Subcutaneous abdominal adipose tissue (tissue), 5 donors: ENCODE data around the gene FADS1.

Experiments
- H3K27ac ChIP-seq: one replicate; pipeline ENCODE4 v1.7.0; 2013; ENCODE audit warnings: low read depth, mild to moderate bottlenecking, inconsistent platforms, low read length, moderate library complexity
- H3K27me3 ChIP-seq, 5 donors: one replicate each; pipeline ENCODE4 v1.7.0; 2013; ENCODE audit warnings: low read length in 5 of 5, inconsistent platforms in 1 of 5; ENCODE audit not compliant: control insufficient read depth in 5 of 5, insufficient read depth in 4 of 5
- H3K36me3 ChIP-seq, 5 donors: one replicate each; pipeline ENCODE4 v1.7.0; 2013; ENCODE audit warnings: low read length in 5 of 5; ENCODE audit not compliant: control insufficient read depth in 5 of 5, insufficient read depth in 5 of 5
- H3K4me1 ChIP-seq, 5 donors: one replicate each; pipeline ENCODE4 v1.7.0; 2013; ENCODE audit warnings: low read length in 5 of 5, mild to moderate bottlenecking in 3 of 5, moderate library complexity in 1 of 5; ENCODE audit not compliant: control insufficient read depth in 5 of 5, insufficient read depth in 5 of 5
- H3K4me3 ChIP-seq, 5 donors: one replicate each; pipeline ENCODE4 v1.7.0; 2013; ENCODE audit warnings: low read length in 5 of 5, low read depth in 1 of 5
- H3K9ac ChIP-seq, 5 donors: one replicate each; pipeline ENCODE4 v1.7.0; 2013; ENCODE audit warnings: low read length in 5 of 5, mild to moderate bottlenecking in 4 of 5, moderate library complexity in 3 of 5
- H3K9me3 ChIP-seq, 5 donors: one replicate each; pipeline ENCODE4 v1.7.0; 2013; ENCODE audit warnings: low read length in 5 of 5; ENCODE audit not compliant: control insufficient read depth in 5 of 5
- donor health status: healthy.
- donor health status: healthy.
- donor health status: healthy.
- donor health status: healthy.
- donor health status: healthy.

FADS1 gene

DNA sequence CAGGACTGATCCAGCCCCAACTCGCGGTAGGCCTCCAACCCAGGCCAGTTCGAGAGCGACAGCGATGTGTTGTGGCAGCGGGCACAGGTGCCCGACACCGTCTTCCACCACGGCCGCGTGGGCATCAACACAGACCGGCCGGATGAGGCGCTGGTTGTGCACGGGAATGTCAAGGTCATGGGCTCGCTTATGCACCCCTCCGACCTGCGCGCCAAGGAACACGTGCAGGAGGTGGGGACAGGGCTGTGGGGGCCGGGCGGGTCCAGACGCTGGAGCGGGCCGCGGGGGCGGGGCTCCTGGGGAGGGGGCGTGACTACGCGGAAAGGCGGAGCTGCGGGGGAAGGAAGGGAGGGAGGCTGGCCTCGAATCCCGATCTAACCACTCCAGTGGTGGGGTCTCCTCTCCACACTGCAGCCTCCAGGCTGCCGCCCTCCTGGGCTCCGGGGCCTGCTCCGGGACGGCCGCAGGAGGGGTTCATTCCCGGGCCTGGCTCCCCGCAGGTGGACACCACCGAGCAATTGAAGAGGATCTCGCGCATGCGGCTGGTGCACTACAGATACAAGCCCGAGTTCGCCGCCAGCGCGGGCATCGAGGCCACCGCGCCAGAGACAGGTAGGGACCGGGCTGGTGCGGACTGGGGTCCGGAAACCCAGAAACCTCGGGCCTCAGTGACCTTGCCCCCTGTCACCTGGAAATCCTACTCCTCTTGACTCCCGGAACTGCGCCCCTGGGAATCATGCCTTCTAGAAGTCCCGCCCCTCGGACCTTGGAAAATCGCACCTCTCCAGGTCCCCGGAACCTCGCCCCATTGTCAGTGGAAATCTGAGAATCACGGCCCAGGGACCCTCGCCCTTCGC lies 39.3 kb downstream of the FADS1 start:
- no peaks in the 10 kb centered on the region for H3K9me3 ChIP-seq
- peak overlapping the region in 3 of 5 donors; percentile 11 to 35 (median 29) for H3K4me3 ChIP-seq
- peaks cover 0 to under 1% (median 0%) of the 10 kb centered on the region in 5 donors for H3K36me3 ChIP-seq
- H3K9ac ChIP-seq, result no peak overlapping the region
- peaks cover 0 to 15% (median 7%) of the 10 kb centered on the region in 5 donors for H3K27me3 ChIP-seq
- H3K4me1 ChIP-seq, result peaks cover 0 to 14% (median 10%) of the 10 kb centered on the region in 5 donors
- no peak overlapping the region for H3K27ac ChIP-seq

DNA sequence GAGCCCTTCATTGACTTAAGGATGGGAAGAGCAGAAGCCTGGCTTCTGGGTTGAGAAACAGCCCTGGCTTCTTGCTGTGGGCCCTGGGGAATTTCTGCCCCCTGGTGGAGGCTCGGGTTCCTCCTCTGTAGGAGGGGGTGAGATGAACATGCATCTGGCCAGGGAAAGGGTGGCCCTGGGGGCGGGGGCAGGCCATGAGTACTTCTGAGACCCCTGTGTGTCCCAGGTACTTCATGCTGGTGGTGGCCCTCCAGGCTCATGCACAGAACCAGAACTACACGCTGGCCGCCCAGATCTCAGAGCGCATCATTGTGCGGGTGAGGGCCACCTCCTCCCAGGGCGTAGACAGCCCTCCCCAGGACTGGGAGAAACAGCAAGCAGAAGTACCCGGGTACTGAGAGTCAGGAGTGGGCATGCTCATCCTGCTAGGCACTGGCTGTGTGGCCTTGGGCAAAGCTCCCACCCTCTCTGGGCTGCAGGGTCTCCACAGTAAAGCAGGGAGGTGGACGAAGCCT lies 40.2 kb downstream of the FADS1 start:
- no peaks in the 10 kb centered on the region for H3K36me3 ChIP-seq
- H3K27me3 ChIP-seq, result peaks cover 0 to 15% (median 7%) of the 10 kb centered on the region in 5 donors
- no peak overlapping the region for H3K27ac ChIP-seq
- H3K9ac ChIP-seq, result no peak overlapping the region
- H3K4me3 ChIP-seq, result peak overlapping the region in 2 of 5 donors; percentile 11 to 35
- no peaks in the 10 kb centered on the region for H3K9me3 ChIP-seq
- peaks cover 0 to 19% (median 13%) of the 10 kb centered on the region in 5 donors for H3K4me1 ChIP-seq

DNA sequence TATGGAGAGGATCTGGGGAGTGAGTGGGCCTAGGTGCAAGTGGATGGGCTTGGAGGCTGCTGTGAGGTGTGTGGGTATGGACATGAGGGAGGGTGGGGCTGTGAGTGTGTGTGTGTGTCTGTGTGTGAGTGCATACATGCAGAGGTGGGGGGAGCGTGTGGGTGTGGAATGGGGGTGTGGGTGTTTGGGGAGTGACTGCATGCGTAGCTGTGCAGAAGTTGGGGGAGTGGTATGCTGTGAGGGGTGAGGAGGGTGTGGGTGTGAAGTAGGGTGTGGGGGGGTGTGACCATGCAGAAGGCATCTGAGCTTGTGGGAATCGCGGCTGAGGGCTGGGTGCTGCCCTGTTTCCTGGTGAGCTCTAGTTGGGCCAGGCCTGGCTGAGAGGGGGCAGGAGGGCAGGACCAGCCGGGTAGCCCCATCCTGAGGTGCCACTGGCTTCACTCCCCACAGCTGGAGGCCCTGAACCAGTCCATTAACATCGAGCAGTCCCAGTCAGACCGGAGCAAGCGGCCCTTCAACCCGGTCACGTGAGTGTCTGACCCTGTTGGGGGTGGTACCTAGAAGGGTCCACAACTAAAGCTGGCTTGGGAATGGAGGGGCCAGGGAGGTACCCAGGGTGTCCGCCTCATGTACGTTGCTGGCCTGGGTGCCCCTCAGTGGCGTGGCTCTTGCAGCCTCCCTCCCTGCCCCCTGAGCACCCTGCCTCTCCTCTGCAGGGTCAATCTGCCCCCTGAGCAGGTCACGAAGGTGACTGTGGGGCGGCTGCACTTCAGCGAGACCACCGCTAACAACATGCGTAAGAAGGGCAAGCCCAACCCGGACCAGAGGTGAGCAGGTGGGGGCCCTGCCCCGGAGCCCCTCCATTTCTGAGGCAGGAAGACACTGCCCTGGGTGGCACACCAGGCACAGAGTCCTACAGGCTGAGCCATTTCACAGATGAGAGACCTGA lies 40.9 kb downstream of the FADS1 start:
- H3K27ac ChIP-seq, result no peak overlapping the region
- H3K27me3 ChIP-seq, result peaks cover 0 to 15% (median 7%) of the 10 kb centered on the region in 5 donors
- H3K4me1 ChIP-seq, result peaks cover 0 to 19% (median 13%) of the 10 kb centered on the region in 5 donors
- no peak overlapping the region for H3K9ac ChIP-seq
- H3K36me3 ChIP-seq, result no peaks in the 10 kb centered on the region
- H3K9me3 ChIP-seq, result no peaks in the 10 kb centered on the region
- H3K4me3 ChIP-seq, result no peak overlapping the region

DNA sequence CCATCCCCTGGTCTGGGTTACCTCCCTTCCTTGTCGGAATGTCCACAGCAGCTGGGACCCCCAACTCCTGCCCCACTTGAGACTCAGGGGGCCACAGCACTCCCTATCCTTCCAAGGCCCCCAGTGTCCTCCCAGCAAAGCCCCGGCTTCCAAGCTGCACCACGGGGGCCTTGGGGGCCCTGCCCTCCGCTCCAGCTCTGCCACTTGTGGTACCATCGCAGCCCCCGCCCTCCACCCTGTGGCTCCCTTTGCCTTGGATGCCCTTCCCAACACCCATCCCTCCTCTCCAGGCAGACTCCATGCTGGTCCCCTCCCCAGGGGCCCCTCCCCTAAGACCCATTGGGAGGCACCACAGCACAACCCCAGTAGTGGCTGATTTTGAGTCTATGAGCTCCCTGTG lies 41.7 kb downstream of the FADS1 start:
- no peak overlapping the region for H3K9ac ChIP-seq
- H3K27me3 ChIP-seq, result peaks cover 0 to 15% (median 7%) of the 10 kb centered on the region in 5 donors
- H3K4me3 ChIP-seq, result no peak overlapping the region
- H3K4me1 ChIP-seq, result peaks cover 0 to 19% (median 13%) of the 10 kb centered on the region in 5 donors
- no peaks in the 10 kb centered on the region for H3K9me3 ChIP-seq
- no peak overlapping the region for H3K27ac ChIP-seq
- no peaks in the 10 kb centered on the region for H3K36me3 ChIP-seq

DNA sequence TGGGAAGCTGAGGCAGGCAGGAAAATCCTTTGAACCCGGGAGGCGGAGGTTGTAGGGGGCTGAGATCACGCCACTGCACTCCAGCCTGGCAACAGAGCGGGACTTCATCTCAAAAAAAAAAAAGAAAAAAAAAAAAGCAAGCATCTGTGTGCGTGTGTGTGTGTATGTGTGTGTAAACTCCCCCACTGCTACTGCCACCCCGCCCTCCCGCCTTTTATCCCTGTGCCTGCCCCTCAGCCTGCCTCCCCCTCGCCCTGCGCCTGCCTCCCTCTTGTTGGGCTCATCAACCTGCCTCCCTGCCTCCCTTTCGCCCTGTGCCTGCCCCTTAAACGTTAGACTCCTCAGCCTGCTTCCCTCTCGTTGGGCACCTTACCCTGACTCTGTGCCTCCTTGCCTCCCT lies 42.4 kb downstream of the FADS1 start:
- no peak overlapping the region for H3K27ac ChIP-seq
- H3K4me3 ChIP-seq, result no peak overlapping the region
- H3K27me3 ChIP-seq, result peaks cover 0 to 15% (median 6%) of the 10 kb centered on the region in 5 donors
- H3K9ac ChIP-seq, result no peak overlapping the region
- H3K36me3 ChIP-seq, result no peaks in the 10 kb centered on the region
- no peaks in the 10 kb centered on the region for H3K9me3 ChIP-seq
- H3K4me1 ChIP-seq, result peaks cover 0 to 19% (median 13%) of the 10 kb centered on the region in 5 donors

DNA sequence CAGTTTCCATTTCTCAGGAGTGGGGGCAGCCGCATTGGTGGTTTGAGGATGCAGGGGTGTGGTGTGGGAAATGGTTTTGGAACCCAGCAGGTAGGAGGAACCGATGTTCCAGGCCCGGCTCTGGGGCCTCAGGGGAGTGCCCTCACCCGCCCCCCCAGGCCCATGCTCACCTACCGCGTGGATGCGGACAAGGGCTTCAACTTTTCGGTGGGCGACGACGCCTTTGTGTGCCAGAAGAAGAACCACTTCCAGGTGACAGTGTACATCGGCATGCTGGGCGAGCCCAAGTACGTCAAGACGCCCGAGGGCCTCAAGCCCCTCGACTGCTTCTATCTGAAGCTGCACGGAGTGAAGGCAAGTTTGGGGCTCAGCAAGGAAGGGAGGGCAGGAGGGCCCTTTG lies 43.0 kb downstream of the FADS1 start:
- no peak overlapping the region for H3K4me3 ChIP-seq
- H3K9me3 ChIP-seq, result no peaks in the 10 kb centered on the region
- H3K4me1 ChIP-seq, result peaks cover 0 to 19% (median 13%) of the 10 kb centered on the region in 5 donors
- no peak overlapping the region for H3K9ac ChIP-seq
- peaks cover 0 to 15% (median 7%) of the 10 kb centered on the region in 5 donors for H3K27me3 ChIP-seq
- no peak overlapping the region for H3K27ac ChIP-seq
- no peaks in the 10 kb centered on the region for H3K36me3 ChIP-seq

DNA sequence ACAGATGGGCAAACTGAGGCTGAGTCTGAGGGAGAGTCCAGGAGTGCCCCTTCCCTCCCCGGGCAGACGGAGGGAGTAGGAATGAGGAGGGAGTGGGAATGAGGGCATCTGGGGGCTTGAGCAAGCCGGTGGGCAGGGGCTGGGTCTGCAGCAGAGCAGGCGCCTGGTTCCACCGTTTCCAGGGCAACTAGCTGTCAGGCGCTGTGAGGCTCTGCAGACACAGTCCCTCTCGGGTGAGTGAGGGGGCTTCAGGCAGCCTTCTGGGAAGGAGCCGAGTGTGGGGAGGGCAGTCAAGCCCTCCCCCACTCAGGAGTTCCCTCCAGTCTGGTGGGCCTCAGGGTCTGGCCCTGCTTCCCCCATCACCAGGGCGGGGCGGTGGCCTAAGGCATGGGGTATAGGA lies 43.4 kb downstream of the FADS1 start:
- Histone ChIP-seq H3K4me3 (no peak overlapping the region), H3K27ac (no peak overlapping the region), H3K9me3 (no peaks in the 10 kb centered on the region), H3K4me1 (peaks cover 0 to 19% (median 13%) of the 10 kb centered on the region in 5 donors), H3K36me3 (no peaks in the 10 kb centered on the region), H3K9ac (no peak overlapping the region), H3K27me3 (peaks cover 0 to 15% (median 7%) of the 10 kb centered on the region in 5 donors)

DNA sequence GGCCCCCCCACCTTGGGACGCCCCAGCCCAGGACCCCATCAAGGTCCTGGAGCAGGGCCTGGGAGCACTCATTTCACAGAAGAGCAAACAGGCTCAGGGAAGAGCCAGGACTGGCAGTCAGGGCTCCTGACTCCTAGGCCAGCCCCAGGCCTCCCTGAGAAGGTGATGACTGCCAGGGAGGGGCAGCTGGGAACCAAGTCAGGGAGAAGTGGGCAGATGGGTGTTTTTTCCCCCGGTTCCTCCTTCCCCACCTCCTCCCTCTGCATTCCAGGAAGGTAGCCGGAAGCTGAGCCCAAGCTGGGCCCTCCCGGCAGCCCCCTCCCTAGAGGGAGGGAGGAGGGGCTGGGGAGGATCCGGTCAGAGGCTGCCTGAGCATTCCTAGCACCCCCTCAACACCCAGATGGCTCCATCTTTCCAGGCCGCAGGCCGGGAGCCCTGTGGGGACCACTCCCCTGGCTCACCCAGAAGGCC lies 44.8 kb downstream of the FADS1 start:
- Histone ChIP-seq H3K9me3 (no peaks in the 10 kb centered on the region), H3K36me3 (no peaks in the 10 kb centered on the region), H3K9ac (no peak overlapping the region), H3K27me3 (peaks cover 0 to 13% (median 7%) of the 10 kb centered on the region in 5 donors), H3K27ac (no peak overlapping the region), H3K4me1 (peaks cover 0 to 12% (median 5%) of the 10 kb centered on the region in 5 donors), H3K4me3 (no peak overlapping the region)

DNA sequence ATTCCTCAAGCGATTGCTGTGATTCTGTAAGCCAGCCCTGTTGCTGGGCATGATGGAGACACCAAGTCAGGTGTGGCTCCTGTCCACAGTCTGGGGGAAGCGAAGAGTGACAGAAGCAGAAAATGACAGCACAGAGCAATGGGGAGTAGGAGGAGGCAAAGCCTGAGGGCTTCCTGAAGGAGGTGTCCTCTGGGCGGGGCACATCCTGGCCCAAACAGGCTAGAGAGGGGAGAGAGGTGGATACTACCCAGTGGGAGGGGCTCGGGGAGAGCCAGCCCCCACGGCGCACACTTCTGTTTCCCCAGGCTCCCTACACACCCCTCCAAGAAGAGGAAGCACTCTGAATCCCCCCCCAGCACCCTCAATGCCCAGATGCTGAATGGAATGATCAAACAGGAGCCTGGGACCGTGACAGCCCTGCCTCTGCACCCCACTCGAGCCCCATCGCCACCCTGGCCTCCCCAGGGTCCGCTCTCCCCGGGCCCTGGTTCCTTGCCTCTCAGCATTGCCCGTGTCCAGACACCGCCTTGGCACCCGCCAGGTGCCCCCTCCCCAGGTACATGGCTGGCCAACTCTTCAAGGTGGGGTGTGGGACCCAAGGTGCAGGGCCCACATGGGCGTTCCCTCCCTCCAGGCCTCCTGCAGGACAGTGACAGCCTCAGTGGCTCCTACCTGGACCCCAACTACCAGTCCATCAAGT lies 45.5 kb downstream of the FADS1 start:
- H3K27me3 ChIP-seq, result peaks cover 0 to 9% (median 7%) of the 10 kb centered on the region in 5 donors
- H3K4me3 ChIP-seq, result no peak overlapping the region
- no peak overlapping the region for H3K27ac ChIP-seq
- peaks cover 0 to 8% (median under 1%) of the 10 kb centered on the region in 5 donors for H3K4me1 ChIP-seq
- no peaks in the 10 kb centered on the region for H3K36me3 ChIP-seq
- H3K9ac ChIP-seq, result no peak overlapping the region
- no peaks in the 10 kb centered on the region for H3K9me3 ChIP-seq
